ENCODE measurements around the gene PITX1.
"Not testable (repeated sequence)": the region's sequence is repeated elsewhere in the genome, so short reads cannot be mapped to it uniquely, and the experiment has no call there.

PITX1 gene

GRCh38 chr5:135033901-135034235, at the start of gene PITX1:
Gene PITX1 (minus strand): TSS chr5:135034228. CDS start chr5:135033881, 347 bp downstream.
- DNase-seq, result no peak

DNA sequence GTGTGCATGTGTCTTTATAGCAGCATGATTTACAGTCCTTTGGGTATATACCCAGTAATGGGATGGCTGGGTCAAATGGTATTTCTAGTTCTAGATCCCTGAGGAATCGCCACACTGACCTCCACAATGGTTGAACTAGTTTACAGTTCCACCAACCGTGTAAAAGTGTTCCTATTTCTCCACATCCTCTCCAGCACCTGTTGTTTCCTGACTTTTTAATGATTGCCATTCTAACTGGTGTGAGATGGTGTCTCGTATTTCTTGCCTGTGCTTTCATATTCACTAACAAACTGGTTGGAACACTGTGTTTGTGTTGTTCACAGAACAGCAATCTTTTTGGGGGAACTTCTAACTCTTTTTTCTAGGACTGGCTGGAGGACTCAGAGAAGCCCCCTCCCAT, 49.3 kb upstream of the PITX1 start:
- DNase-seq, result not testable (repeated sequence)

- DNase-seq, result no peak
Observed at GRCh38 chr5:135081240-135081639, 47.2 kb upstream of the PITX1 start.

DNA sequence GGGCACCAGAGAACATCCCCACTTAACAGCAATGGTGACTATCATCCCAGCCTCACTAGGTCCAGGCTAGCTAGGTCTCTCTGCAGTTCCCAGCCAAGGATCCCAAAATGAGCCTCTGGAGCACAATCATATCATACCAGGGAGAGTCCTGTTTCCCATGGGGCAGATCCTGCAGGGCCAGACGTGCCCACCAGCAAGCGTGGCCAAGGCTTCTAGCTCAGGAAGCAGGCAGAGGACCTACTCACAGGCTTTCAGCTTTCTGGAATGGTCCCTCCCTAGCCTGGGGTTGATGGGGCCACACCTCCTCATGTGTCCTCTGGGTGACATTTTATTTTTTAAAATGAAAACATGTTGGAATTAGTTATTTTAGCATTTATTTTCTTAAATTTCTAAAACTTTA, 45.7 kb upstream of the PITX1 start:
- no peak for DNase-seq

- DNase-seq, result no peak
Observed at GRCh38 chr5:135079099-135079681, 45.2 kb upstream of the PITX1 start.

- DNase-seq, result no peak
Observed at GRCh38 chr5:135076801-135077200, 42.8 kb upstream of the PITX1 start.

GRCh38 chr5:135076051-135076491, 42.0 kb upstream of the PITX1 start:
- no peak for DNase-seq

GRCh38 chr5:135075621-135076020, 41.6 kb upstream of the PITX1 start:
- no peak for DNase-seq

- no peak for DNase-seq
Observed at GRCh38 chr5:135073761-135074345, 39.8 kb upstream of the PITX1 start.

GRCh38 chr5:135072387-135073281, 38.6 kb upstream of the PITX1 start:
- DNase-seq, result no peak

DNA sequence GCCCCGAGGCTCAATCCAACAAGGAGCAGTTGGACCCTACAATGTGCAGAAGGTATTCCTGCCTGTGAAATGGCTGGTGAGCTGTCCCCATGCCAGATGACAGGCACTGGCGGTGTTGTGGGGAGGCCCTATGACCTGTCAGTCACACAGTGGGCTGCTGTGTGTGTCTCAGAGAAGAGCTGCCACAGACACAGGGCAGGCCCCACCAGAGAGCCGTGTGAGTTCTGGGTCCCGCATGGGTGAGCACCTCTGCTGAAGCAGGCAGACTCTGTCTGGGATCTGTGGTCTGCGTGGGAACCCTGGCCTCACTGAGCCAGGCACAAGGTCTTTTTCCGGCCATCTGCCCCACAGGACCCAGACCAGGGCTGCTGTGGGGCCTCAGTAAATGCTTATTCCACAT, 37.3 kb upstream of the PITX1 start:
- DNase-seq, result no peak

- DNase-seq, result no peak
Observed at GRCh38 chr5:135069895-135070657, 36.0 kb upstream of the PITX1 start.

DNA sequence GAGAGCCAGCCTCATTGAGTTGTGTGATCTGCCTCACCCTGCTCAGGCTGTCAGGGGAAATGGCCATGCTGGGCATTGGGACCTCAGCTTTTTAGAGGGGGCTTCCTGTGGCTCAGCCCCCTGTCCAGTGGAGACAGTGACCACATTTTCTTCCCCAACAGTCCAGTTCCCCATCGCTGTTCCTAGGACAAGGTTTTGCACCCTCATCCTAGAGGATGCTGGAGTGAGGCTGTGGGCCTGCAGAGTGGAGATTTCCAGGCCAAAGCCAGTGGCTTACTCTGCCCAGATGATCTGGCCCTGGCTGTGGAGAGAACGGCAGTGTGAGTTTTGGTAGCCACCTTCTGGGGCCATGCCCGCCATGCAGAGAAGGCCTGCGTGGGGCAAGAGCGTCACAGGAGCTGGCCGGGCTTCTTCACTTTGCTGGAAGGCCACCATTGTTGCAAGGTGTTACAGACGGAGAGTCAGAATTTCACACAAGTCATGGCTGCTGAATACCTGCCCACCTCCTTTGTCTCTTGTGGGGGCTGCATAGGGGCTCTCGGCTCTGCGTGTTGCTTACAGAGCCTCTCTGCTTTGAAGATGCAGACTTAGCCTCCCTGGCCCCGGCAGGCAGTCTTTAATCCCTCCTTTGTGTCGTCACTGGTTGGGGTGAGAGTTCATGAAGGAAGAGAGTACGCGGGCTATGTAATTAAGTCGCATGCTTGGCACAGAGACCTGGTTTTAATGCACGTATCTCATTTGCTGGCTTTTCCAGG, 35.2 kb upstream of the PITX1 start:
- no peak for DNase-seq

- no peak for DNase-seq
Observed at GRCh38 chr5:135067587-135067986, 33.6 kb upstream of the PITX1 start.

GRCh38 chr5:135066781-135067180, 32.8 kb upstream of the PITX1 start:
- no peak for DNase-seq

- no peak for DNase-seq
Observed at GRCh38 chr5:135065306-135066265, 31.6 kb upstream of the PITX1 start.

- DNase-seq, result no peak
Observed at GRCh38 chr5:135064235-135064570, 30.2 kb upstream of the PITX1 start.

GRCh38 chr5:135063511-135064234, 29.6 kb upstream of the PITX1 start:
- DNase-seq, result no peak

DNA sequence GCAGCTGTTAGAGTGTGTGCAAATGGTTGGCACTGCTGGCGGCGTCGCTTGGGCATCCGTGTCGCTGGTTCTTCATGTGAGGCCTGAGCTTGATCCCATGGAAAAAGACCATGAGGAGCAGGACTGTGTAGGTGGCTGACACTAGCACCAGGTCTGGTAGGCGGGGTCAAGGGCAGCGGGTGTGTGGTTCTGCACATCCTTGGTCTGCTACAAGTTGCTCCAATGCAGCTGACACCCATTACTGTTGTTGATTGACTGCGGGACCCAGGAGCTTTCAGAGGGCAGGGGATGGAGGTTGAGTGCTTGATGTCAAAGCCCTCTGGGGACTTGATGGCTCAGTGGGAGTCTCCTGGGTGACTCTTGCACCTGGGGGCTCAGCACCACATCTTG, 29.0 kb upstream of the PITX1 start:
- DNase-seq, result no peak

DNA sequence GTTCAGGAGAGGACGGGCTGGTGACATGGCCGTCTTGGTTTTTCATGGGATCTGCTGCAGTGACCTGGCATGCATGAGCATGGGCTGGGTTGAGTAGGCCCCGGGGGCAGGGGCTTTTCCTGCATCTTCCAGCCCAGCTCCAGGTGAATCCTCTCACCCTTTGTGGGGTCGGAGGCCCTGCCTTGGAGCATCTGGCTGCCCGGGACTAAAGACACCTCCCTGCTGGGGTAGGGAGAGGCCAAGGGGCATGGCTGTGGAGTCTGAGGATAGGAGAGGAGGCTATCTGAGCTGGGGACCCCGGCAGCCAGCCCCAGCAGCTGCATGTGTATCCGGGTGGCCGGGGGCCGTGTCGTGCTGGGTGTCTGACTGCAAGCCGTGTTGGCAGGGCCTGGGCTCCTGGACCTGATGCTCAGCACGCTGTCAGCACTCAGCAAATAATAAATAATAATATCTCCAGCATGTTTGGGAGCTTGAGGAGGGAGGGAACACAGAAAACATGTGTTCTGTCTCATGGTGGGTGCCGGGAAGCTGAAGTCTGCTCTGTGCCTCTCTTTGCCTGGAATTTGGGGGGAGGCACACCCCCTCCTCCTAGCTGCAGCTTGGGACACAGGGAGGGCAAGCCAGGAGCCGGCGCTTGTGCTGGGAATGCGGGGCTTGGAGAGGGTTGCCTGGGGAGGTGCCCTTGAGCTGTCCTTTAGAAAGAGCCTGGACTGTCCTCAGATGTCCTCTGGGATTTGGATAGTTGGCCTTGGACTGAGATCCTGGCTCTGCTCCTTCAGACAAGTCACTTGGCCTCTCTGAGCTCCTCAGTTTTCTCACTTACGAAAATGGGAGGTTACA, 28.4 kb upstream of the PITX1 start:
- no peak for DNase-seq

All from KG1 (cell line).